ENCODE data around the gene RFX8.

Gene RFX8

DNA sequence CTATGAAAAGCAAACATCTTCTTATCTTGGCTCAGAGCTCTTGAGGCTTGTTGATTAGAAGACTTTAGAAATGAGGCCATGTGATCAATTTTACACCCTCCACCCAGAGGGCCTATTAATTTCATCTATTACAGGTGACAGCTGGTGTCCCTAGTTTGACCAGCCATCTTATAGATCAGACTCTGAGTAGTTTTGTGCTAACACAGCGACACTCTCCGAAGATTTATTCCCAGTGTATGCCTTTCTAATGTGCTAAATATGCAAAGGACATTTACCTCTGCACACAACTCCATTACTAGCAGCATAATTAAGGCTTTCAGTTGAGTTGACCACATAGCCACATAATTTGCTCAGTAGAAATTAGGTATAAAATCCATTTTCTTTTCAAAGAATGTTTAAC is 2.6 kb upstream of the RFX8 start:
- no peak for DNase-seq (ENCODE audit: low spot score)
- TF ChIP-seq, protein P1, sequence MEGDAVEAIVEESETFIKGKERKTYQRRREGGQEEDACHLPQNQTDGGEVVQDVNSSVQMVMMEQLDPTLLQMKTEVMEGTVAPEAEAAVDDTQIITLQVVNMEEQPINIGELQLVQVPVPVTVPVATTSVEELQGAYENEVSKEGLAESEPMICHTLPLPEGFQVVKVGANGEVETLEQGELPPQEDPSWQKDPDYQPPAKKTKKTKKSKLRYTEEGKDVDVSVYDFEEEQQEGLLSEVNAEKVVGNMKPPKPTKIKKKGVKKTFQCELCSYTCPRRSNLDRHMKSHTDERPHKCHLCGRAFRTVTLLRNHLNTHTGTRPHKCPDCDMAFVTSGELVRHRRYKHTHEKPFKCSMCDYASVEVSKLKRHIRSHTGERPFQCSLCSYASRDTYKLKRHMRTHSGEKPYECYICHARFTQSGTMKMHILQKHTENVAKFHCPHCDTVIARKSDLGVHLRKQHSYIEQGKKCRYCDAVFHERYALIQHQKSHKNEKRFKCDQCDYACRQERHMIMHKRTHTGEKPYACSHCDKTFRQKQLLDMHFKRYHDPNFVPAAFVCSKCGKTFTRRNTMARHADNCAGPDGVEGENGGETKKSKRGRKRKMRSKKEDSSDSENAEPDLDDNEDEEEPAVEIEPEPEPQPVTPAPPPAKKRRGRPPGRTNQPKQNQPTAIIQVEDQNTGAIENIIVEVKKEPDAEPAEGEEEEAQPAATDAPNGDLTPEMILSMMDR (IDR thresholded peaks at IDR 0.05; ENCODE audit: borderline replicate concordance, control extremely low read depth, extremely low read depth, insufficient read depth, missing control alignments): no peak
- in situ Hi-C loops (cut with MboI; ENCODE audit: low sequenced_read_pairs, unreplicated experiment): no loop called here

DNA sequence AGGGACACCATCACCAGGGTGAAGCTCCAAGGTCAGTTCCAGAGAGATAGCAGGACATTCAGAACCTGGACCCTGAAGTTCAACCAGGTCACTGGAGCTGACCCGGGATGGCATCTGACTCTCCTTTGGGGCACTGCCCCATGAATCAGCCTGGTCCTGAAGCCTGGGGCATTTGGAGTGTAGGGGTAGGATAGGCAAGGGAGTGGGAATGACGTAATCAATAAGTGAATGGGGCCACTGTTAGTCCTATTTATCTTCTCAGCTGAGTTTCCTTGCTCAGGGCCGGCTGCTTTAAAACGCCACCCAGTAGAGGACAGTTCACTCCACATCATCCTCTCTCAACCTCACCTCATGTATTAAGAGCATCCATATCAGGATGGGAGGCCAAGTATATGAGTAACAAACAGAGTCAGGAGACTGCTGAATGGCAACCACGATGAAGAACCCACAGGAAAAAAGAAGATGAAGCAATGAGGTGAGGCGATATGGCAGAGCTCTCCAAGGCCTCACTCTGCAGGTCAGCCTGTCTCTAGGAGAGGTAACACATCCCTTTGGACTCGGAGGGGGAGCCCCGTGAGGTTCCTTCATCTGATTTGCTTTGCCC is 1.8 kb upstream of the RFX8 start:
- in situ Hi-C loops (cut with MboI; ENCODE audit: low sequenced_read_pairs, unreplicated experiment): no loop called here
- no peak for DNase-seq (ENCODE audit: low spot score)
- TF ChIP-seq, protein P1 (IDR thresholded peaks at IDR 0.05; ENCODE audit: borderline replicate concordance, control extremely low read depth, extremely low read depth, insufficient read depth, missing control alignments): no peak

DNA sequence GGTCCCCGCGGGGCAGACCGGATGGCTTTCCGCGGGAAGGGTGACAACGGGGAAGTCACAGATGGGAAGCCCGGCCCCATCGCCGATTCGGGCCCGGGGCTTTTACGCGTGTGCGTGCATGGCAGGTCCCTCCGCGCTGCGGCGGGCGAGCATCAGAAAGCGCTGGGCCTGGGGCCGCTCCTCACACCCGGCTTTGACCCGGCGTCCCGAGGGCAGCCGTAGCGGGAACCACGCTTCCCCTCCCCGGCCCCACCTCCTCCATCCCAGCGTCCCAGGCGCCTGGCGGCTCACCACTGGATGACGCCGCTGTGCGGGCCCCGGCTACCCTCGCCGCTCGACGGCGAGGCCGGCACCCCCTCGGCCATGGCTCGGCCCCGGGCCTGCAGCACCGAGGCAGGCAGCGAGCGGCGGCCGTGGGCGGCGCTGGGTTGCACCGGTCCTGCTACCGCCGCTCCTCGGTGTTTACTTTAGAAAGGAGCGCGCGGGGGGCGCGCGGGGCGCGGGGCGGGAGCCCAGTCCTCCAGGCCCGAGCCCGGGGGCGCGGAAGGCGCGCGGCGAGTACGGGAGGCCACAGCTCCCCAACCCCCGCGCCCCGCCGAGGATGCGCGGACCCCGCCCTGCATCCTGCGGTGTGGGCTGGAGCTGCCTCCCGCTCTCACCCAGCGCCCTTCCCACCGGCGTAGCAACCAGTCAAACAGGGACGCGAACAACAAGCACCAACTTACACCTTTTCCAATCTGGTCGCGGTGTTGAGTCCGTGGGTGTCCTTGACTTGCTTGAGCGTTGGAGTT is 806 bp downstream of the RFX8 start:
- peak; percentile 43 for DNase-seq (ENCODE audit: low spot score)
- TF ChIP-seq, protein P1 (IDR thresholded peaks at IDR 0.05; ENCODE audit: borderline replicate concordance, control extremely low read depth, extremely low read depth, insufficient read depth, missing control alignments): no peak
- in situ Hi-C loops (cut with MboI; ENCODE audit: low sequenced_read_pairs, unreplicated experiment): no loop called here

DNA sequence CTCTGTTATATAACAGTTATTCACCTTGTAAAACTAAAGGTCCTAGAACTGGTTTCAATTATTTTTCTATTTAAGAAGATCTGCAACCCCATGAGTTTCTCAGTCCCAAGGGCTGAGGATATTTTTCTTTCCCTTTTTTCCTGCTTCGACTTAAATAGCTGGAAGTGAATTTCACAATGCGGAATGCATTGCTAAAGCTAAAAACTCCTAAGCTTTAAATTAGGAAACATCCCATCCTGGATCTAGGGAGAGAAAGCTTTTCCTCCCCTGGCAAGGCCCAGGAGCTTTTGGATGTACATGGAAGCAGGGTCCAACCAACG is 1.4 kb downstream of the RFX8 start:
- in situ Hi-C loops (cut with MboI; ENCODE audit: low sequenced_read_pairs, unreplicated experiment): no loop called here
- DNase-seq (ENCODE audit: low spot score): peak; percentile 31
- TF ChIP-seq, protein P1 (IDR thresholded peaks at IDR 0.05; ENCODE audit: borderline replicate concordance, control extremely low read depth, extremely low read depth, insufficient read depth, missing control alignments): no peak

DNA sequence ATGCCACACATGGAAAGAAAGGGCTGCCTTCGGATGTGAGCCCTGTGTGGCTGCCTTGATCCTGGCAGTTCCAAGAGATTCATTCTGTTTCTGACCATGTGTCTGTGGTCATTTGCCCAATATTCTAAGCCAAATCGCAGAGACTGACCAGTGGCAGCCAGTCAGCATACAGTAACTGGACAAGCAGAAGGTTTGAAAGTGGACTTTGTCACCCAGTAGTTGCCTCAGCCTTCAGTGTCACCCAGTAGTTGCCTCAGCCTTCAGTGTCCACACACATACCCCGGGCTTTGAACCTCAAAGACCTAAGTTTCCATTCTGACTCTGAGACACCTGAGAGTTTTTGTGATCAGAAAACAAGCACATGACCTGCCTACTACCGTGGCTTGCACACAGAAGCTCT is 5.0 kb downstream of the RFX8 start:
- no peak for DNase-seq (ENCODE audit: low spot score)
- in situ Hi-C loops (cut with MboI; ENCODE audit: low sequenced_read_pairs, unreplicated experiment): no loop called here
- TF ChIP-seq, protein P1 (IDR thresholded peaks at IDR 0.05; ENCODE audit: borderline replicate concordance, control extremely low read depth, extremely low read depth, insufficient read depth, missing control alignments): no peak

DNA sequence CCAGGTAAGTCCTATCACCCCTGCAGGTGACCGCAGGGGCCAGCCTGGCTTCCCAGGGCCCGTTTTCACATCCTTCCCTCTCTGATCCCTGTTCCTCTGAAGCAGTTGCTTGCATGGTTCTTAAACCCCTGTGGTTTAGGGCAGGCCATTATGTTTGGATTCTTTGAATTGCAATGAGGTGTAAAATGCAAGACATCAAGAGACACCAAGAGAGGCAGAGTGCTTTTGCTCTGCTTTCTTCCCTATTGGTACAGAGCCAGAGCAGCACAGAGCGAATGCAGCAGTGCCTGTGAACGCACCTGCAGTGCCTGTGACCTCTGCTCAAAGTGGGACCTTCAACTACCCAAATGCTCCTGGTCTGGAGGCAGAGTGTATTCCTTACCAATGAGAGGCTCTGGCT is 7.6 kb downstream of the RFX8 start:
- DNase-seq (ENCODE audit: low spot score): no peak
- in situ Hi-C loops (cut with MboI; ENCODE audit: low sequenced_read_pairs, unreplicated experiment): no loop called here
- TF ChIP-seq, protein P1 (IDR thresholded peaks at IDR 0.05; ENCODE audit: borderline replicate concordance, control extremely low read depth, extremely low read depth, insufficient read depth, missing control alignments): no peak
